ENCODE results near the gene CHTF18. TPM values are rescaled to one million over a fixed set of nuclear protein-coding genes. Genes with fewer than 3 reads are reported as not detected.

The CHTF18 gene
- total RNA-seq, 1 experiment from 2014 or later: 120 TPM

DNA sequence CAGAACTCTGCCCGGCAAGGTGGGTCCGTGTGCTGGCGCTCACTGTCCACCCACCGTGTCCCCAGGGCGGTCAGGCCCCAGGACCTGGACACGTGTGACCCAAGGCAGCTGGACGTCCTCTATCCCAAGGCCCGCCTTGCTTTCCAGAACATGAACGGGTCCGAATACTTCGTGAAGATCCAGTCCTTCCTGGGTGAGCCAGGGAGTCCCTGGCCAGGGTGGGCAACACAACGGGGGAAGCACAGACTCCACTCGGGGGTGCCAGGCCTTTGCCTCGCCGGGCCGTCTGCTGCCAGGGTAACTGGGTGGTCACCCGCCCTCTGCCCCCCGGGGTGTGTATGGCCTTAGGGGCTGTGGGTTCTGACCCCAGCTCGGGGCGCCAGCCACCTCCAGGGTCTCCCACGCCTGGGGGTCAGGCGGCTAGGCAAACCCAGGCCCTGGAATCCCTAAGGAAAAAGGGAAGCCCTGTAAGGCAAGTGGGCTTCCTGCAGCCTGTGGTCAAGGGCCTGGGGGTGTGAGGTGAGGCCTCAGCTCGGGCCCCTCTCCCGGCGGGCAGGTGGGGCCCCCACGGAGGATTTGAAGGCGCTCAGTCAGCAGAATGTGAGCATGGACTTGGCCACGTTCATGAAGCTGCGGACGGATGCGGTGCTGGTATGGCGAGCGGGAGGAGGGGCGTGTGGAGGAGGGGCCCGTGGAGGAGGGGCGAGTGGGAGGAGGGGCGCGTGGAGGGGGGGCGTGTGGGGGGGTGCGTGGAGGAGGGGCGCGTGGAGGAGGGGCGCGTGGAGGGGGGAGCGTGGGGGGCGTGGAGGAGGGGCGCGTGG, 21.4 kb upstream of the CHTF18 start:
- Histone ChIP-seq H3T11ph (ENCODE audit: low read length) (no peak overlapping the region), H3K9me3 (ENCODE audit: control insufficient read depth, low read depth, low read length) (no peaks in the 10 kb centered on the region), H4K5ac (ENCODE audit: insufficient read length, low read depth, low read length) (no peak overlapping the region), H2BK20ac (ENCODE audit: low read depth, low read length, poor library complexity, severe bottlenecking) (no peak overlapping the region), H3K9ac (ENCODE audit: extremely low read depth, insufficient read length, low read length) (no peak overlapping the region), H2BK5ac (ENCODE audit: insufficient read length, low read length) (no peak overlapping the region), H3K14ac (ENCODE audit: insufficient read depth, low read length) (no peak overlapping the region), H3K23me2 (ENCODE audit: insufficient read length, low read depth, low read length, poor library complexity, severe bottlenecking) (no peaks in the 10 kb centered on the region), H3K27ac (ENCODE audit: insufficient read length, low read depth, low read length) (no peak overlapping the region), H3K27me3 (ENCODE audit: insufficient read depth, low read length) (no peaks in the 10 kb centered on the region), H3K23ac (ENCODE audit: insufficient read length, low read depth, low read length) (no peak overlapping the region), H2AK5ac (ENCODE audit: insufficient read length, low read length) (no peak overlapping the region), H3K4me2 (ENCODE audit: insufficient read depth, insufficient read length, low read length) (no peak overlapping the region), H2BK15ac (ENCODE audit: low read depth, low read length) (no peak overlapping the region), H4K20me1 (ENCODE audit: control insufficient read depth, insufficient read depth, insufficient read length) (no peaks in the 10 kb centered on the region), H2BK120ac (ENCODE audit: low read depth, low read length, poor library complexity, severe bottlenecking) (no peak overlapping the region), H3K79me1 (ENCODE audit: insufficient read depth, low read depth, low read length, poor library complexity, severe bottlenecking) (no peaks in the 10 kb centered on the region), H3K56ac (ENCODE audit: insufficient read length, low read depth, low read length) (no peak overlapping the region), H2BK12ac (ENCODE audit: insufficient read length, low read depth, low read length) (no peak overlapping the region), H4K8ac (replicated peaks; ENCODE audit: insufficient read length, low read depth, low read length) (no peak overlapping the region), H3K79me2 (ENCODE audit: insufficient read depth, low read length) (no peaks in the 10 kb centered on the region), H3K4me1 (ENCODE audit: insufficient read depth, low read length) (no peaks in the 10 kb centered on the region), H4K91ac (ENCODE audit: insufficient read length, low read depth, low read length) (no peak overlapping the region), H3K4ac (ENCODE audit: low read depth, low read length) (no peak overlapping the region), H2AFZ (ENCODE audit: low read length) (no peak overlapping the region), H3K18ac (ENCODE audit: insufficient read length, low read depth, low read length) (no peak overlapping the region)
- H3K36me3 Mint-ChIP-seq (ENCODE audit: insufficient read depth in 1 of 3, low read depth in 3 of 3): no peaks in the 10 kb centered on the region
- H3K9me3 Mint-ChIP-seq: no peaks in the 10 kb centered on the region; a peak in 1 of 5 replicates
- peaks cover 5% of the 10 kb centered on the region for H3K27me3 Mint-ChIP-seq (ENCODE audit: low read depth)
- WGBS (ENCODE audit: extremely low coverage, insufficient read length, low lambda C conversion rate): no CpG with 5 or more reads among the region's 48 CpGs
- no peak overlapping the region for H3K27ac Mint-ChIP-seq
- TF ChIP-seq, protein P1, sequence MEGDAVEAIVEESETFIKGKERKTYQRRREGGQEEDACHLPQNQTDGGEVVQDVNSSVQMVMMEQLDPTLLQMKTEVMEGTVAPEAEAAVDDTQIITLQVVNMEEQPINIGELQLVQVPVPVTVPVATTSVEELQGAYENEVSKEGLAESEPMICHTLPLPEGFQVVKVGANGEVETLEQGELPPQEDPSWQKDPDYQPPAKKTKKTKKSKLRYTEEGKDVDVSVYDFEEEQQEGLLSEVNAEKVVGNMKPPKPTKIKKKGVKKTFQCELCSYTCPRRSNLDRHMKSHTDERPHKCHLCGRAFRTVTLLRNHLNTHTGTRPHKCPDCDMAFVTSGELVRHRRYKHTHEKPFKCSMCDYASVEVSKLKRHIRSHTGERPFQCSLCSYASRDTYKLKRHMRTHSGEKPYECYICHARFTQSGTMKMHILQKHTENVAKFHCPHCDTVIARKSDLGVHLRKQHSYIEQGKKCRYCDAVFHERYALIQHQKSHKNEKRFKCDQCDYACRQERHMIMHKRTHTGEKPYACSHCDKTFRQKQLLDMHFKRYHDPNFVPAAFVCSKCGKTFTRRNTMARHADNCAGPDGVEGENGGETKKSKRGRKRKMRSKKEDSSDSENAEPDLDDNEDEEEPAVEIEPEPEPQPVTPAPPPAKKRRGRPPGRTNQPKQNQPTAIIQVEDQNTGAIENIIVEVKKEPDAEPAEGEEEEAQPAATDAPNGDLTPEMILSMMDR (conservative IDR thresholded peaks at IDR 0.05): no peak
- no peak for DNase-seq
- H3K4me1 Mint-ChIP-seq: peaks cover 0 to 3% of the 10 kb centered on the region in 2 experiments; a peak in 1 of 4 replicates
- no peak overlapping the region for H3K4me3 Mint-ChIP-seq
